CD4-positive, alpha-beta T cell (primary cell): ENCODE results near the gene GABRB2. TPM values are rescaled to one million over a fixed set of nuclear protein-coding genes. Genes with fewer than 3 reads are reported as not detected.

Experiments used
- ATAC-seq: fragments of 200-7000 bp; cut with Tn5 transposase; one replicate; pipeline ENCODE4 v1.10.0; 2022; ENCODE audit warnings: mild to moderate bottlenecking; ENCODE audit not compliant: poor library complexity
- CTCF ChIA-PET: fragments of 350-600 bp; sonication (Branson Sonifier 250); formaldehyde crosslinking; loops from one replicate; lab custom pipeline; 2021; ENCODE audit warnings: antibody characterized with exemption, inconsistent platforms; lab: Charles Lee
- POLR2A ChIA-PET: fragments of 350-600 bp; sonication (Branson Sonifier 250); formaldehyde crosslinking; loops from one replicate; lab custom pipeline; 2021; ENCODE audit warnings: antibody characterized with exemption, inconsistent platforms; lab: Charles Lee
- DNase-seq, 14 experiments: peaks; one replicate each; pipeline ENCODE4 v3.0.0-alpha.2; 2013 to 2020; ENCODE audit warnings: mixed read lengths in 2 of 14
- H3K27ac ChIP-seq, 2 donors: one replicate each; pipeline versions ENCODE4 v1.5.1 to v1.7.0; 2013; ENCODE audit warnings: low read length in 2 of 2, low read depth in 1 of 2, mild to moderate bottlenecking in 1 of 2
- H3K27me3 ChIP-seq, 2 experiments: 1 replicate in 1 of 2; 2 replicates in 1 of 2; pipeline versions ENCODE4 v1.6.1 to v1.7.0; 2013; ENCODE audit warnings: low read length in 2 of 2, control low read depth in 1 of 2, mild to moderate bottlenecking in 1 of 2, moderate library complexity in 1 of 2; ENCODE audit not compliant: insufficient read depth in 2 of 2, control insufficient read depth in 1 of 2
- H3K36me3 ChIP-seq: one replicate; pipeline ENCODE4 v1.6.1; 2013; ENCODE audit warnings: low read length, control low read depth; ENCODE audit not compliant: insufficient read depth
- H3K4me1 ChIP-seq: one replicate; pipeline ENCODE4 v1.6.1; 2013; ENCODE audit warnings: low read length, control low read depth; ENCODE audit not compliant: insufficient read depth
- H3K4me3 ChIP-seq: one replicate; pipeline ENCODE4 v1.5.1; 2013; ENCODE audit warnings: mild to moderate bottlenecking, low read length, moderate library complexity
- H3K9me3 ChIP-seq, 2 experiments: 1 replicate in 1 of 2; 2 replicates in 1 of 2; pipeline versions ENCODE4 v1.6.1 to v1.7.0; 2013; ENCODE audit warnings: low read length in 2 of 2, mild to moderate bottlenecking in 2 of 2, control low read depth in 1 of 2, moderate library complexity in 1 of 2; ENCODE audit not compliant: control insufficient read depth in 1 of 2, insufficient read depth in 1 of 2
- H3K27ac Mint-ChIP-seq: one replicate; pipeline ENCODE4 v1.8.0; 2020; ENCODE audit warnings: mixed read lengths
- H3K27me3 Mint-ChIP-seq: one replicate; pipeline ENCODE4 v1.8.0; 2021; ENCODE audit warnings: mixed read lengths
- H3K36me3 Mint-ChIP-seq: one replicate; pipeline ENCODE4 v1.8.0; 2021; ENCODE audit warnings: low read depth, mixed read lengths
- H3K4me1 Mint-ChIP-seq: one replicate; pipeline ENCODE4 v1.8.0; 2021; ENCODE audit warnings: low read depth, mixed read lengths
- H3K4me3 Mint-ChIP-seq: one replicate; pipeline ENCODE4 v1.8.0; 2020; ENCODE audit warnings: mild to moderate bottlenecking, mixed read lengths
- H3K9me3 Mint-ChIP-seq: one replicate; pipeline ENCODE4 v1.8.0; 2020; ENCODE audit warnings: mixed read lengths
- CTCF ChIP-seq: fragments of 200-600 bp; IDR thresholded peaks from one replicate; pipeline ENCODE4 v1.8.0; 2022; ENCODE audit warnings: antibody characterized with exemption, mild to moderate bottlenecking
- intact Hi-C, 2 experiments: fragments of 100-400 bp; cut with DNase I in 1 of 2; cut with micrococcal nuclease in 1 of 2; formaldehyde crosslinking; loops; one replicate each; pipeline versions ENCODE4 v1.15.1 to v1.9.0; 2023 to 2025; cut with DNase I, micrococcal nuclease
- total RNA-seq, 174 experiments: library from RNA in 2 of 174; stranded (reverse) in 2 of 174; gene quantifications; one replicate each; pipeline ENCODE4 v1.2.3 and lab custom pipeline; 2021 to 2026

GABRB2 gene
- total RNA-seq, 2 experiments from 2014 or later: not detected

GRCh38 chr5:161498531-161498930 is 48.0 kb downstream of the GABRB2 start:
- Mint-ChIP-seq H3K27ac (no peak overlapping the region), H3K36me3 (no peaks in the 10 kb centered on the region), H3K4me1 (no peaks in the 10 kb centered on the region), H3K4me3 (no peak overlapping the region), H3K27me3 (no peaks in the 10 kb centered on the region), H3K9me3 (peaks cover 6% of the 10 kb centered on the region)
- POLR2A ChIA-PET: no interaction called here
- CTCF ChIA-PET: no interaction called here
- H3K36me3 ChIP-seq: no peaks in the 10 kb centered on the region
- H3K4me3 ChIP-seq: no peak overlapping the region
- no peak overlapping the region for H3K27ac ChIP-seq
- DNase-seq (no peak), ATAC-seq (no peak)
- H3K9me3 ChIP-seq: peaks cover 4 to 7% of the 10 kb centered on the region in 2 experiments
- H3K27me3 ChIP-seq: no peaks in the 10 kb centered on the region
- no peaks in the 10 kb centered on the region for H3K4me1 ChIP-seq
- intact Hi-C loops: no loop called here
- TF ChIP-seq CTCF: no peak

- POLR2A ChIA-PET: no interaction called here
- Mint-ChIP-seq H3K27ac (no peak overlapping the region), H3K9me3 (no peaks in the 10 kb centered on the region), H3K4me3 (no peak overlapping the region), H3K36me3 (no peaks in the 10 kb centered on the region), H3K27me3 (no peaks in the 10 kb centered on the region), H3K4me1 (no peaks in the 10 kb centered on the region)
- no peak for ATAC-seq
- no peaks in the 10 kb centered on the region for H3K27me3 ChIP-seq
- no peaks in the 10 kb centered on the region for H3K4me1 ChIP-seq
- no peak for DNase-seq
- H3K36me3 ChIP-seq: no peaks in the 10 kb centered on the region
- no peaks in the 10 kb centered on the region for H3K9me3 ChIP-seq
- TF ChIP-seq CTCF: no peak
- H3K4me3 ChIP-seq: no peak overlapping the region
- H3K27ac ChIP-seq: no peak overlapping the region
- intact Hi-C loops: no loop called here
- CTCF ChIA-PET: no interaction called here
Measured at GRCh38 chr5:161483721-161484120, 62.8 kb downstream of the GABRB2 start.

- Mint-ChIP-seq H3K27ac (no peak overlapping the region), H3K27me3 (no peaks in the 10 kb centered on the region), H3K4me1 (no peaks in the 10 kb centered on the region), H3K4me3 (no peak overlapping the region), H3K9me3 (peaks cover 3% of the 10 kb centered on the region), H3K36me3 (no peaks in the 10 kb centered on the region)
- CTCF ChIA-PET: no interaction called here
- H3K9me3 ChIP-seq: no peaks in the 10 kb centered on the region
- ATAC-seq (no peak), DNase-seq (no peak)
- H3K4me1 ChIP-seq: no peaks in the 10 kb centered on the region
- H3K4me3 ChIP-seq: no peak overlapping the region
- no peak for TF ChIP-seq CTCF
- H3K27ac ChIP-seq: no peak overlapping the region
- no peaks in the 10 kb centered on the region for H3K36me3 ChIP-seq
- POLR2A ChIA-PET: no interaction called here
- intact Hi-C loops: no loop called here
- no peaks in the 10 kb centered on the region for H3K27me3 ChIP-seq
Measured at GRCh38 chr5:161481922-161482321, 64.6 kb downstream of the GABRB2 start.
